ENCODE results near the gene ANO7. TPM values are rescaled to one million over a fixed set of nuclear protein-coding genes. Genes with fewer than 3 reads are reported as not detected.

Gene ANO7
- total RNA-seq, 1 donor from 2014 or later, result 1.1 TPM

GRCh38 chr2:241234962-241235740, 46.7 kb downstream of the ANO7 start:
- intact Hi-C loops (cut with micrococcal nuclease), result no loop called here
- DNase-seq, result peak; percentile 3

DNA sequence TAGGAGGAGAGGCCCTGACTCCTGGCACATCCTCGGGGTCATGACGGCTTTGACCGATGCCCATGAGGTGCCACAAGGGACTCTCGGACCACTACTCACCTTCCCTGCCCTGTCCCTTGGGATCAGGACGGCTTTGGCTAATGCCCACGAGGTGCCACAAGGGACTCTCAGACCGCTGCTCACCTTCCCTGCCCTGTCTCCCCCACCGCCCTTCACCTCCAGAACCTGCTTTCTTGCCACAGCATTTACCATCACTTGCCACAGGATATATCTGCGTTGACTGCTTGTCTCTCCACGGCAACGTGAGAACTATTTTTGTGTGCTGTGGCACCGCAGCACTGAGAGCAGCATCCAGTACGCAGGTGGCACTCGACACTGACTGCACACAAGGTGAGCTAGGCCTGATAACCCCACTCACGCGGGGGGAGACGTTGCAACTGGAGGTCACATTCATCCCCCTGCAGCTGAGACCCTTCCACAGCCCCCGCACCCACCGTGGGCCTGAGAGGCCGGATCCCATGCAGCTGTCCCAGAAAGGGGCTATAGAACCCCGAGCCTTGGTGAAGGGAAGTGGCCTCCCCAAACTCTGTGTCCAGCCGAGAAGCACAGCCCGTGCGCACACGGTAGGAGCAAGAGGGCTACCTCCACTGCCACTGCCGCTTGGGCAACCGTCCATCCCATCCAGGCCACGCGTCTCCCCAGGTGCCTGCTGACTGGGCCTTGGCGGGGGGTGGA, 47.5 kb downstream of the ANO7 start:
- intact Hi-C loops (cut with micrococcal nuclease), result no loop called here

More at GRCh38 chr2:241234962-241235740, 46.7 kb downstream of the ANO7 start:
- ATAC-seq, result no peak

DNA sequence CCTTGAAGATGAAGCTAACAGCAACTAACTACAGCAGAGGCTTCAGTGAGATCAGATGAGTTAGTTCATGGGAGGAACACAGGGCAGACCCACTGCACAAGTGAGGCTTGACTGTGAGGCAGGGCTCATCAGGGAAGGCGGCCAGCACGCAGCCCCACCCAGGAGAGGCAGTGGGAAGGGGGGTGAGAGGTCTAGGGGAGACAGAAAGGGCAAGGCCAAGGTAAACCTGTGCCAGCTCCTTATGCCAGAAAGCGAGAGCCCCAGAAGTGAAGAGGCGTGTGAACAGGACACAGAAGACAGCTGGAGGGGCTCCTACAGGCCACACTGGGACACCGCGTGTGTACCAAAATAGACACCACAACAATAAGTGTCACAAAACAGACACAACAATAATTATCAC, 48.6 kb downstream of the ANO7 start:
- intact Hi-C loops (cut with micrococcal nuclease), result no loop called here
- ATAC-seq (no peak), DNase-seq (peak; percentile 11)

More for the DNA sequence above, 47.5 kb downstream of the ANO7 start:
- ATAC-seq, result no peak
- DNase-seq, result peak; percentile 26

- intact Hi-C loops (cut with micrococcal nuclease), result no loop called here
- no peak for ATAC-seq
- no peak for DNase-seq
These were observed 49.5 kb downstream of the ANO7 start for GRCh38 chr2:241237949-241238371.

GRCh38 chr2:241238693-241239198, 50.3 kb downstream of the ANO7 start:
- ATAC-seq (no peak), DNase-seq (no peak)
- intact Hi-C loops (cut with micrococcal nuclease), result no loop called here

DNA sequence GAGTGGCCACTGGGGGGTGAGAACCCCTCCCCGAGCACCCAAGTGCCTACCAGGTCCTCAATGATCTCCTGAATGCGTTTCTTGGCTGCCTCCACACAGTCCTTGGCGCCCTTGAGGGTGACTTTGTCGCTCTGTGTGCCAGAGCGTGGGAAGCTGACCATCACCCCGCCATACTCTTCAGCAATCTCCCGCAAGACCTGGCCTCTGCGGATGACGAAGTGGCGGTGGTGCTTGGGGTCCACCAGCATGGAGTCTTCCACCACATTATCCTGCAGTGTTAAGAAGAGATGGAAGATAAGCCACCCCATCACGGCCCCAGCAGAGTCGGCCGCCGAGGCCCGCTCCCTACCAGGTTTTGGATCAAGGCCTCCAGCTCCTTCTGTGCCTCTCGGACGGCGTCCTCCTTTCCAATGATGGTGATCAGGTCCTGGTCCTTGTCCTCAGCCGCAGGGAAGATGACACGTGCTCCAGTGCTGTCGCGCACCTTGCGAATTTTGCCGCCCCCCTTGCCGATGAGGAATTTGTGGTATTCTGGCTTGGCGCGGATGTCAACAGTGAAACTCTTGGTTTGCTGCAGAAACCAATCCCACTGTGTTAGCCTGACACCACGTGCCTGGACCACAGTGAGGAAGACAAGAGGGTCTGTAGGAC, 51.2 kb downstream of the ANO7 start:
- intact Hi-C loops (cut with micrococcal nuclease), result no loop called here
- no peak for ATAC-seq
- no peak for DNase-seq

- ATAC-seq, result no peak
These were observed 52.0 kb downstream of the ANO7 start for GRCh38 chr2:241240320-241241004.

GRCh38 chr2:241241669-241242068, 53.2 kb downstream of the ANO7 start:
- intact Hi-C loops (cut with micrococcal nuclease), result no loop called here
- ATAC-seq (no peak), DNase-seq (no peak)

More at GRCh38 chr2:241240320-241241004, 52.0 kb downstream of the ANO7 start:
- no peak for DNase-seq
- intact Hi-C loops (cut with micrococcal nuclease), result no loop called here

DNA sequence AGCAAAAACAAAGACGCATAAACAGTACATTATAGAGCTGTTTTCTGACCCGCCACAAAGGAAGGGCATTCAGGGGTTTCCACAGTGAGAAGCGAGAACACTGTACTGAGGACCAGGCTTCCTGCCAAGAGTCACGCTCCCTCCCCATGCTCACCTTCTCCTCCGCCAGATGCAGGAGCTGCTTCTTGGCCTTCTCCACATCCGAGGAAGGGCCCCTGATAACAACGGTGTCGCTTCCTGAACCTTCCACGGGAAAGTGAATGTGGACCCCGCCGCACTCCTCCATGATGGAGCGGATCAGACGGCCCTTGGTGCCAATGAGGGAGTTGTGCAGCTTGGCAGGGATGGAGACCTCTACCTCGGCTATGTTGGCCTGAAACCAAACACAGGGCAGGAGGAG, 53.8 kb downstream of the ANO7 start:
- ATAC-seq (no peak), DNase-seq (no peak)

GRCh38 chr2:241244368-241244767, 55.9 kb downstream of the ANO7 start:
- intact Hi-C loops (cut with micrococcal nuclease), result no loop called here
- ATAC-seq, result no peak
- DNase-seq, result no peak

More for the DNA sequence above, 53.8 kb downstream of the ANO7 start:
- intact Hi-C loops (cut with micrococcal nuclease), result no loop called here

DNA sequence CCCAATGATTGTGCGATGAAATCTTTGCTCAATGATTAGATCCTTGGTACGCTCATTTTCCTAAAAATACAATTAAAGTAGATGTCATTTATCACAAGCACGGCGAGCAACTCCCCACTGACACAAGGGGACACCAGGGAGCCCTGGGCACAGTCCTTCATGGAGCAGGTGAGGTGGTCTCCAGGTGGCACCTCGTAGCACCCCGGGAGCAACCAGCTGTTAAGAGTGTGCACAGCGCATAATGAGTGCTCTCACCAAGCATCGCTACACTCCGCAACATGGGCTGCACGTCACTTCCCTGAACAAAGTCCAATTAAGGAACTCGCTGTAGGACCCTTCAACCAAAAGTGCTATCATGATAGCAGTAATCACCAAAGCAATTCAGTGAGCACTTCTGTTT, 59.8 kb downstream of the ANO7 start:
- intact Hi-C loops (cut with micrococcal nuclease), result no loop called here
- no peak for DNase-seq
- no peak for ATAC-seq

DNA sequence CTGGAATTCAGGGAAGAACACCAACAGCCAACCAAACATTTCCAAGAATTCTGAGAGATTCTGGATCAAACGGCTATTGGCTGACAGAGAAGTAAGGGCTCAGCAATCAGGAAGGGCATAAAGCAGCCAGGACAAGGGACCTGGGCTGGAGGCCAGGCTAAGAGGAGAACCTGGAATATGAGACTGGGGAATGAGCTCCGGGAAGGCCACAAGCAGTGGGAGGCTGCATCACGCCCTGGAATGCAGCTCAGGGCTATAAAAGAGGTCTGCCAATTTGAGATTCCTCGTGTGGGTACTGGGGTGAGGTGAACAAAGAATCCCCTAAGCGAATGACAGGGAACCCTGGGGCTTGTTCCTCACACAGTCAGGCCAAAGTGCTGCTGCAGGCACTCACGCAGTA, 60.4 kb downstream of the ANO7 start:
- ATAC-seq (peak; percentile 12), DNase-seq (no peak)
- intact Hi-C loops (cut with micrococcal nuclease), result no loop called here

- ATAC-seq (no peak), DNase-seq (no peak)
- intact Hi-C loops (cut with micrococcal nuclease), result no loop called here
These were observed 61.2 kb downstream of the ANO7 start for GRCh38 chr2:241249654-241250053.

- intact Hi-C loops (cut with micrococcal nuclease), result no loop called here
- DNase-seq (no peak), ATAC-seq (no peak)
These were observed 64.5 kb downstream of the ANO7 start for GRCh38 chr2:241252778-241253475.

GRCh38 chr2:241254904-241255351, 66.5 kb downstream of the ANO7 start:
- DNase-seq, result no peak
- intact Hi-C loops (cut with micrococcal nuclease), result no loop called here
- no peak for ATAC-seq

- intact Hi-C loops (cut with micrococcal nuclease), result no loop called here
- ATAC-seq, result no peak
- DNase-seq, result no peak
These were observed 67.2 kb downstream of the ANO7 start for GRCh38 chr2:241255542-241256167.

DNA sequence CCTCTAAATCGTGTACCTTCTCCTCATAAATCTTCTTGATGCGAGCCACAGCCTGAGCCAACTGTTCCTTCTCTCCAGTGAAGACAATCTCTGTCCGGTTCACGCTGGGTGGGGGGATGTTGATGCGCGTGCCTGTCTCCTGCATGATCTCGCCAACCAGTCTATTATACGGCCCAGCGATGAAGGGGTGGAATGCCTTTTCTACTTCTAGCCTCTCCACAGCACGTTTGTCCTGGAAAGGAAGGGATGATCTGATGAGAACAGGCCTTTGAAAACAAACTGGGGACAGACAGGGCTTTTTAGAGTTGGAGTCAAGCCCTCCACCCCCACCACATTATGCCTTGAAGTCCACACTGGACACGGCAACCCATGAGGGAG, 67.7 kb downstream of the ANO7 start:
- no peak for DNase-seq
- no peak for ATAC-seq
- intact Hi-C loops (cut with micrococcal nuclease), result no loop called here

- DNase-seq (no peak), ATAC-seq (no peak)
- intact Hi-C loops (cut with micrococcal nuclease), result no loop called here
These were observed 69.0 kb downstream of the ANO7 start for GRCh38 chr2:241257419-241258032.
